GM21423 (cell line): ENCODE data around the gene GABPA.
"Not testable (repeated sequence)": the region's sequence is repeated elsewhere in the genome, so short reads cannot be mapped to it uniquely, and the experiment has no call there.

Experiments used
- ATAC-seq: cut with Tn5 transposase; IDR thresholded peaks from one replicate; pipeline ENCODE4 v1.9.1; 2021; ENCODE audit warnings: mild to moderate bottlenecking, moderate library complexity; ENCODE audit not compliant: unreplicated experiment

GABPA gene

GRCh38 chr21:25735646-25736597, 1.1 kb downstream of the GABPA start:
- peak; percentile 8 for ATAC-seq

DNA sequence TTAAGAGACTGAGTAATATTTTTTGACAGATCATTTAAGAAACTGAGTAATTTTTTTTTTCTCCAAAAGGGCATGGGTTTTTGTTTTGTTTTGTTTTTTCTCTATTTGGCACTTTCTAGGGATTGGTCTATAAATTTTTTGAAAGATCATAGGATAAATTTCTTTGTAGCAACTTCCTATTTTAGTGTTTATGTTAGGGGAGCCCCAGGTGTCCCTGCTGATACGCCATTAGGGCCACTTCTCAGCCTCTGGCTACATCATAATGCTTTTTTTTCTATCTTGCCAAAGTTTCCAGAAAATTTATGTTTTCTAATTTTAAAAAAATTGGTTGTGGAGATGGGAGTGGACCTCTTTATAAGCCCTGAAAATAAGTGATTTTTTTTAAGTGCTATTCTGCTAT, 2.6 kb downstream of the GABPA start:
- no peak for ATAC-seq

DNA sequence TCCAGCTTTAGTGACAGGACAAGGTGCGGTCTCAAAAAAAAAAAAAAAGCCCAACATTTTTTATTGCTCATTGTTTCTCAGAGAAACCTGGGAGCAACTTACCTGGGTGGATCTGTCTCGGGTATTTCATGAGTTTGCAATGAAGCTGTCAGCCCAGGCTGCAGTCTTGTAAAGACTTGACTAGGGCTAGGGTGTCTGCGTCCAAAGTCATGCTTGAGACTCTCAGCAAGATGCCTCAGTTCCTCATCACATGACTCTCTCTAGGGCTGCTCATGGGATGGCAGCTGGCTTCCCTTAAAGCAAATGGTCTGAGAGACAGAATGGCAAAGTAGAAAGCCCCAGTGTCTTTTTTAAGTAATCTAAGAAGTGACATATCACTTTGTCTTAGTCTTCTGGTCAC, 8.1 kb downstream of the GABPA start:
- no peak for ATAC-seq

DNA sequence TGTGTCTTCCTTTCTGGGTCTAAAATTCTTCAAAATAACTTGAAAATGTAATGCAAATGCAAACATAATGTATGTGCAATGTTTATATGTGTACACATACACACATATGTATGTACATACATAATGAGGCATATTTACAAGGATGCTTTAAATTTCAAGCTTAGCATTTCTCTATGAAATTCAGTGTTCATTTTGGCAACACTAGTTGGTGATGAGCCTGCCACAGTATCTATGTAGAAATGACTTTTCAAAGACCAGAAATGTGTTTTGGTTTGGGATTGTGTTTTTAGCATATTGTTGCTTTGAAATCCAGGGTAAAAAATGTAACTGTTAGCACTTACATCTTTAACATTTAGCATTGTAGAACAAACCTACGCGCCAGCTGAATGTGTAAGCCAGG, 10.1 kb downstream of the GABPA start:
- no peak for ATAC-seq

GRCh38 chr21:25750085-25750484, 15.3 kb downstream of the GABPA start:
- no peak for ATAC-seq

- no peak for ATAC-seq
Observed at GRCh38 chr21:25752416-25752815, 17.6 kb downstream of the GABPA start.

DNA sequence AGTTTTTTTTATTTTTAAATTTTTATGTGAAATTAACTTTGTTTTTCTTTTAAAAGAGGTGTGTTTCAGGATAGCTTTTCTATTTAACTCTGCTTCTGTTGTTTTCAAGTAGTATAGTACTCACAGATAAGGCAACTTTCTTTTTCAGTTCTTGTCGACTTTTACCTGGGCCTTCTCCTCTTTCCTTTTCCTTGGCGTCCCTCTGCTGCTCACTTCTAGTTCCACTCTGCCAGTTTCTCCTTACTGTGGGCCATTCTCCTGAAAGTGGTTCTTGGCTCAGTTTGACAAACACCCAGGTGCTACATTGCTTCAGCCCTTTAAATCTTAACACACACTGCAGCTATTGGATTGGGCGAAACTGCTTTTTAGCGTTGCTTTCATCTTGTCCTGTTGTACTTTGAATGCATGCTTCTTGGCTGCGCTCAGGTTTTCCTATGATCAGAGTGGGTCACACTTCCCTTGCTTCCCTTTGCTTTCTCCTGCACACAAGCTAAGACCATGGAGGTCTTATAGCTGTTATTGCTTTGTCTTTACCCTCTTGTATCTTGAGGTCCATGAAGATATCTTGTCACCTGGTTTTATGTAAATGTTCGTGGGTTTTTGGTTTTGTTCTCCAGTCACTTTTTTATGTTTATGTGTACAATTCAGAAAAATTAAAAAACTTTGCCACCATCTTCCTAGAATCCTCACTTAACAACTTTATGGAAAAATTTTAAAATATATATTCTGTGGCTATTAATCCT, 21.6 kb downstream of the GABPA start:
- no peak for ATAC-seq

DNA sequence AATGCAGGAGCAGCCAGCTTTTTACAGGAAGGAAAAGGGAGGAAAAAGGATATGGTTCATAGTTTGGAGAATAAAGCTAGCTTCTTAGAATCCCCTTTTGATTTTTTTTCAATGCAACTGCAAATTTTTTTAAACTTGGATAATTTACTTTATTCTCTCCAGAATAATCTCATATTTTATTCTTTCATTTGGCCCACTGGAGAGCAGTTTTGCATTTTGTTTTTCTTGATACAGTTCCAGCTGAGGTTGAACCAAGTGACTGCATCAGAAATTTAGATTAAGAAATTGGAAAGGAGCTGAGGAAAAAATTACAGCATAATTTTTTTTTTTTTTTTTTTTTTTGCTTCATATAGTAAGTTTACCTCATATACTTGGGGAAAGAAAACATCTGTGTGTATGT, 22.8 kb downstream of the GABPA start:
- ATAC-seq, result no peak

GRCh38 chr21:25759573-25759972, 24.8 kb downstream of the GABPA start:
- ATAC-seq, result no peak

DNA sequence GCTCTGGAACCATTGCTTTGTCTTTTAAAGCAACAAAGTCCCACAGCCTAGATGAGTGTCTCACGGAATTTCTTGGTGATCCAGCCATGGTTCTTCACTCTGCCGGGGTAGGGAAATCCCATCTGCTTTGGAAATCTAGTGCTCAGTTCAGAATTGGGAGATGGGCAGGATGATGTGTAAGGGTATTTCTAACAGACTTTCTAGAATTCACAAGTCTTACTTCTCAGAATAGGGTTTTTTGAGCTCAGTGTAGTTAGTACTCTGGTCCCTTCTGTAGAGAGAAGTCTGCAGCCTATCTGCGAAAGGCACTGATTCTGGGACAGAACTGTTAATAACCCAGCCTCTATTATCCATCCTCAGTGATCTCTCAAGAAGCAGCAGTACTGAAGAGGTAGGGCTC, 25.3 kb downstream of the GABPA start:
- ATAC-seq, result no peak

DNA sequence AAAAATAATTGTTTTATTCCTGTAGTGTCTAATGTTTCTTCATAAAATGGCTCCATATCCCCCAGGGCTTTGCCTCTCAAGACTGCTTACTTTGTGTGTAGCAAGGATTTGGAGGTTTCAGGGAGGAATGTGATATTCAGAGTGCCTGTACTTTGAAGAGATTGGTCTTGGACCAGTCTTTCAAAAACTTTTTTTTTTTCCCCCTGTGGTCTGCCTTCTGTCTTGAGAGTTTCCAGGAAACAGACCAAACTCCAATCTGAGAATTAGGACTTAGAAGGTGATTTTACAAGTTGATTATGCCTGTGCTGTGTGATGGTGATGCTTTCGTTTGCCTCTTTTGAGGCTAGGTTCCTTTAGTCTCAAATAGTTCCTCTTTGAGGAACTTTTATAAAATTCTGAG, 25.9 kb downstream of the GABPA start:
- no peak for ATAC-seq

GRCh38 chr21:25764065-25764464, 29.3 kb downstream of the GABPA start:
- ATAC-seq, result no peak

DNA sequence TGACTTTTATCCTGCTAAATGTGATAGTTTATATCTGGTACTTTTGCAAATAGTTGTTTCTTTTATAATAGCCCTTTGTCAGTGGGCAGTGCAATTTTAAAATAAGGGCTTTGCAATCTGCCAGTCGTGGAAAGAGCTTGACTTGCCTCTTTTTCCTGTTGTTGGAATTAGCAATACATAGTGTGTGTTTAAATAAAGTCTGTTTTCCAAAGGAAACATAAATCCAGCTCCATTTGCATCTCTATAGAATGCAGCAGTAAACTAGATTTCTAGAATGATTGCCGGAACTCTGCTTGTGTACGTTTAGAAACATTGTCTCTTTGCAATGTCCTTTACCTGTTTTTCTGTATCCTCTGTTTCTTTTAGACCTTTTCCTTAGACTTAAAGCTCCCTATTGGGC, 33.1 kb downstream of the GABPA start:
- no peak for ATAC-seq

DNA sequence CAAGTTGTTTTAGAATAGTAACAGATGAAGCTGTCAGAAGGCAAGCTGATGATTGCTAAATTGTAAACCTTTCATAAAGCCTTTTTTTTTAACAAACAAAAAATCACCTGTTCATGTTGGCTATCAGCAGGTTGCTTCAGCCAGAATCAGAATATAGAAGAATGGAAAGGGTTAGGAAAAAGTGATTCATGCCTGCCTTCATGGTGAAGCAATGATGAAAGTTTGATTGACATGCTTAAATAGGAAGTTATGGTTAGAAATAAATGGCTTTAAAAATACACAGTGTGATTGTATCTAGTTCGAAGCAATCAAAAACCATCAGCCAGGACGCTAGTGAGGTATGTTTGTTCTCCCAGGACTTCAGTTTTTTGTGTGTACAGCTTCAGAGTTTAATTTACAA, 37.9 kb downstream of the GABPA start:
- no peak for ATAC-seq

- no peak for ATAC-seq
Observed at GRCh38 chr21:25776440-25776839, 41.7 kb downstream of the GABPA start.

DNA sequence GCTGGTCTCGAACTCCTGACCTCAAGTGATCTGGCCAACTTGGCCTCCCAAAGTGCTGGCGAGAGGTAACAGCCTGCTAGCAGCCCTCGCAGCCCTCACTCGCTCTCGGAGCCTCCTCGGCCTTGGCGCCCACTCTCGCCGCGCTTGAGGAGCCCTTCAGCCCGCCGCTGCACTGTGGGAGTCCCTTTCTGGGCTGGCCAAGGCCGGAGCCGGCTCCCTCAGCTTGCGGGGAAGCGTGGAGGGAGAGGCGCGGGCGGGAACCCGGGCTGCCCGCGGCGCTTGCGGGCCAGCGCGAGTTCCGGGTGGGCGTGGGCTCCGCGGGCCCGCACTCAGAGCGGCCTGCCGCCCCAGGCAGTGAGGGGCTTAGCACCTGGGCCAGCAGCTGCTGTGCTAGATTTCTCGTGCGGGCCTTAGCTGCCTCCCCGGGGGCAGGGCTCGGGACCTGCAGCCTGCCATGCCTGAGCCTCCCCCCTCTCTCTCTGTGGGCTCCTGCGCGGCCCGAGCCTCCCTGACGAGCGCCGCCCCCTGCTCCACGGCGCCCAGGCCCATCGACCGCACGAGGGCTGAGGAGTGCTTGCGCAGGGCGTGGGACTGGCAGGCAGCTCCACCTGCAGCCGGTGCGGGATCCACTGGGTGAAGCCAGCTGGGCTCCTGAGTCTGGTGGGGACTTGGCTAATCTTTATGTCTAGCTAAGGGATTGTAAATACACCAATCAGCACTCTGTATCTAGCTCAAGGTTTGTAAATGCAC, 43.5 kb downstream of the GABPA start:
- ATAC-seq, result not testable (repeated sequence)

GRCh38 chr21:25788677-25789076, 53.9 kb downstream of the GABPA start:
- no peak for ATAC-seq

- peak; percentile 53 for ATAC-seq
Observed at GRCh38 chr21:25790122-25790877, 55.5 kb downstream of the GABPA start.

- no peak for ATAC-seq
Observed at GRCh38 chr21:25790878-25791204, 56.1 kb downstream of the GABPA start.

DNA sequence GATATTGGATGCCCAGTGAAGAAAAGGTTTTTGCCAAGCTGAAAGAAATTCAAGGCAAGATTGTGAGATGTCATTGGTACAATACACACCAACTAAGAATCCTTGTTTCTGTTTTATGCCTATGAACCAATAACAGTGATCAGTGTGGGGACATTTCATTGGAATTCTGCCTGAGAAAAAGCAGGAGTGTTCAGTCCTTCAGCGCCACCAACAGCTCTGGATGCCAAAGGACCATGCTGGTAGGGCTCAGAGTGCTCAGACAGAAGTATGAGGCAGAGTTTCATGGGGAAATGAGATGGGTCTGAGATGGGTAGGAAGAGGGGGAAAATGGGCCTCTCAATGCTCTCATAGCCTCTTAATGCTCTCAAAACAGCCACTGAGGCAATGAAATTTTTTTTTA, 56.5 kb downstream of the GABPA start:
- ATAC-seq, result no peak
